CD4-positive, alpha-beta T cell treated with Interferon gamma for 1 hour (primary cell): ENCODE results near the gene GPR32.
"Not testable (repeated sequence)": the region's sequence is repeated elsewhere in the genome, so short reads cannot be mapped to it uniquely, and the experiment has no call there.

Source experiments
- DNase-seq: peaks from one replicate; pipeline ENCODE4 v3.0.0-alpha.2; 2020

GPR32 gene

DNA sequence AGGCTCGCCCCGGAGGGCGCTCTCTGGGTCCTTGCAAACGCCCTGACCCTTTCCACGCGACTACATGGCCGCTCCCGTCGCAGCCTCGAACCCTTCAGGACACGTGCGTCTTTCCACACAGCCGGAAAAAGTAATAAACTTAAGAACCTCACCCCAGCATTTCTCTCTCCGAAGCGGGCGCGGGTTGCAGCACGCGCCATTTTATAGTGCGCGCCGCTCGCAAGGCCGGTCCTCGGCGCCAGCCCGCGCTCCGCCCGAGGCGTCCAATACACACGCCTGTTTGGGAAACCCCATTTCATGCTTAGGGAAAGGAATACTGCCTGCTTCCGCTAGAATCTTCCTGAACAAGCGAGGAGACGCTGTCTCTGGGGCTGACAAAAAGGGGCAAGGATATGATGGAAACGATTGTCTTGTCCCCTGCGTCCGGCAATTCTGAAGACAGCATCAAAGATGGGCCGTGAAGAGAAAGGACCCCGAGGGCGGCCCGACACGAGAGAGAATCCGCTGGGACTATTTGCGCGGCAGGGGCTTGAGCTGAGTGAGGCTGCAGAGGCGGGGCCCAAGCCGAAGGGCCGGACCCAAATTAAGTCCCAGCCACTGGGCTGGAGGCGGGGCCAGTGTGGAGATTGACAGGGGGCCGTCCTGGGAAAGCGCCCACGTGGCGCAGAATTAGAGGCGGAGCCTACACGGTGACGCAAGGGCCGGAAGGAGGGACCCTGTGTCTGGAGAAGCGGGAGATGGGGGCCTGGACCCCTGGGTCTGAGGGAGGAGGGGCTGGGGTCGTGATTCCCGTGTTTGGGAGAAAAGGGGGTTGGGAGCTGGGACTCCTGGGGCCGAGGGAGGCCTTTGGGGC, 34.4 kb downstream of the GPR32 start:
- DNase-seq: peak; percentile 99

DNA sequence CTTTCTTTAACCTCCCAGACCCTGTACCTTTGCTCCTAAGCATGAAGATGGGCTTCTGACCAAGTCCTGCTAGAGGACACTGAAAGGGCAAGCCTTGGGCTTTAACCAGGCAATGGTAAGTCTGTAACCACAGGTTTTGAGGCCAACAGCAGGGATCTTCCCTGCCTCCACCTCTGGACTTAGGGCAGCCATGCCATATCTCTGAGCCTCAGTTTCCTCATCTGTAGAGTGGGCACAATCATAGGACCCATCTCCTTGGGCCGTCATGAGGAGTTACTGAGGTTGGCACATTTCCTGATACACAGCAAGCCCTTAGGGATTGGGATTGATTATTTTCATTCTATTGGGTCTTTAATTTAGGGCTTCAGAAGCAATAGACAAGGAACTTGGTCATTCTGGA, 38.6 kb downstream of the GPR32 start:
- DNase-seq: no peak

DNA sequence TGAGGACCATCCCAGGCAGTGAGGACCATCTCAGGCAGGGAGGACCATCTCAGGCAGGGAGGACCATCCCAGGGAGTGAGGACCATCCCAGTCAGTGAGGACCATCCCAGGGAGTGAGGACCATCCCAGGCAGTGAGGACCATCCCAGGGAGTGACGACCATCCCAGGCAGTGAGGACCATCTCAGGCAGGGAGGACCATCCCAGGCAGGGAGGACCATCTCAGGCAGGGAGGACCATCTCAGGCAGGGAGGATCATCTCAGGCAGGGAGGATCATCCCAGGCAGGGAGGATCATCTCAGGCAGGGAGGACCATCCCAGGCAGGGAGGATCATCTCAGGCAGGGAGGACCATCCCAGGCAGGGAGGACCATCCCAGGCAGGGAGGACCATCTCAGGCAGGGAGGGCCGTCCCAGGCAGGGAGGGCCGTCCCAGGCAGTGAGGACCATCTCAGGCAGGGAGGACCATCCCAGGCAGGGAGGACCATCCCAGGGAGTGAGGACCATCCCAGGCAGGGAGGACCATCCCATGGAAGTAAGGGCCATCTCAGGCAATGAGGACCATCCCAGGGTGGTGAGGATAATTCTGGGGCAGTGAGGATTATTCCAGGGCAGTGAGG, 41.5 kb downstream of the GPR32 start:
- DNase-seq: not testable (repeated sequence)

DNA sequence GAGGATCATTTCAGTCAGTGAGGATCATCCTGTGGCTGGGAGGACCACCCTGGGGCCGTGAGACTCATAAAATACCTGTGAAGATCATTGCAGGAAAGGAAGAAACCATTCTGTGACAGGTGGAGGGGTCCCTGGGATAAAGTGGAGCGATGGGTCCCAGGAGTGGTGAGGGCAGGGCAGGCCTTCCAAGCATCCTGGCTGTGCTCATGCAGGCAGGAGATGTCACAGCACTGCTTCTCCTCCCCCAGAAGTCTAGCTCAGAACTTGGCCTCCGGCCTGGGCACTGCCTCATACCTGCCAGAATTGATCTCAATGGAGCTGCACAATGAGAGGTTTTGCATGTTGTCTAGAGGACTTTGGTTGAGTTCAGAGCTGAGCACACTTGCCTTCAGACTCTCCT, 42.2 kb downstream of the GPR32 start:
- DNase-seq: no peak

DNA sequence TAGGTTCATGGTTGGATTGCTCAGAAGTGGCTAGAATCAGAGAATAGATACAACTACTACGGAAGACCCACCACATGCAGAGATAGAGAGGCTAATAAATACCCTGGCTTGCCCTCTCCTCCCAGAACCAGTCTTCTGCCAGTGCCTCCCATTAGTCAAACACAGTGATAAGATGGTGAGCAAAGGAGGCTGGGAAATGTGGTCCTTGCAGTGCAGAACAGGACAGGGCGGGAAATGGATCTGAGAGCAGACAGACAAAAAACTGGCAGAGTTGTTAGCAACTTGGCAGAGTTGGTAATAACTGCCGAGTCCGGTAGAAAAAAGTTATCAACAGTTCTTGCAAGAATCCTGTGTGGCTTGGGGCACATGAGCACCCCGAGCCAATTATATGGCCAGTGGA, 44.6 kb downstream of the GPR32 start:
- no peak for DNase-seq

DNA sequence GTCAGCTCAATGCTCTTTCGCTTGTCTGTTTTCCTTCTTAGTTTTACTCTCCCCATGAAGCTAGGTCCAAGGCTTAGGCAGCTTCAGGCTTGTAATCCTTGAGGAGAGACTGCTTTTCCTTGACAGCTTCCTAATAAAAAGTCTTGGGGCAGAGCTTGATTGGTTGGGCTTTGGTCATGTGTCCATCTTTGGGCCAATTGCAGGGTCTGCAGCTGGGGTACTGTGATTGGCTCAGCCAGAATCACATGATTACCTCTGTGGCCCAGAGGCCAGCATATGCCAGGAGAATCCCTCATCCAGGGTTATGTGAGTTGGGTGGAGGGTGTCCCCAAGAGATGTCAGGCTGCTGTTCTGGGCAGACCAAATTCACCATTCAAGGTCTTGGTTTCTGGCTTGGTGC, 45.2 kb downstream of the GPR32 start:
- no peak for DNase-seq

DNA sequence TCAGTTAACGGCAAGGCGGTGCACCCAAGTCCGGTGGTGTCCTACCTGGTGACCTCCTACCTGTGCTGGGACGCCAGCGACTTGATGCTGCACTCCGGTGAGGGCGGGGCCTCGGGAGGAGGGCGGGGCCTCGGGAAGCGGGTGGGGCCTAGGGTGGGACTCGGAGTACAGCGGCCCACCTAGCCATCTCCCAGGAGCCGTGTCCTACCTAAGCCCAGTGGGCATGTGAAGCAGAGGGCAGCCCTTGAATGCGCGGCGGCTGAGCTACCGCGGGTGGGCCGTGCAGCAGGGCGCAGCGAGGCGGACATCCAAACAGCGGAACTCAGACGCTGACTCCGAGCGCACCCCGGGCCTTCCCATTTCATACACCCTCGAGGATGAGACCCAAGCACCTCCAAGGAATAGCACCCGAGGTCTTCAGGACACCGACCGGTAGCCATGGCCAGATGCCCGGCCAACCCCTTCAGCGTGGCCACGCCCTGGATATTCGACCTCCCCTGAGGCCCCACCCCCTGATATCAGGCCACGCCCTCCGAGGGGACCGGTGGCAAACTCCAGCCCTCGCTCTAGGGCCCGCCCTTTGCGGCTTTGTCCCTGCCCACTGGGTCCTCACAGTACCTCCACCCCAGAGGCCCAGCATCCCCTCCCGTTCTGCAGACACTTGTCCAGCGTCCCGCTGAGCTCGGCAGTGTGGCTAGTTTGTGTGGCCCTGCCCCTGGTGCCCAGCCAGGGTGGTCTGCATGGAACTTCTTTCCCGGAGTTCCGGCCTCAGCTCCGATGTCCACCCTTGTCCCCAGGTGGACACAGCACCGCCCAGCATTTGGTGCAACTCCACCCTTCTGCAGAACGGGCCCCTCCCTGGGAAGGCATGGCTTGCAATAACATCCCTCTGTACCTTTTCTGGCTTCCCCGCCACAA, 47.9 kb downstream of the GPR32 start:
- peak; percentile 48 for DNase-seq

DNA sequence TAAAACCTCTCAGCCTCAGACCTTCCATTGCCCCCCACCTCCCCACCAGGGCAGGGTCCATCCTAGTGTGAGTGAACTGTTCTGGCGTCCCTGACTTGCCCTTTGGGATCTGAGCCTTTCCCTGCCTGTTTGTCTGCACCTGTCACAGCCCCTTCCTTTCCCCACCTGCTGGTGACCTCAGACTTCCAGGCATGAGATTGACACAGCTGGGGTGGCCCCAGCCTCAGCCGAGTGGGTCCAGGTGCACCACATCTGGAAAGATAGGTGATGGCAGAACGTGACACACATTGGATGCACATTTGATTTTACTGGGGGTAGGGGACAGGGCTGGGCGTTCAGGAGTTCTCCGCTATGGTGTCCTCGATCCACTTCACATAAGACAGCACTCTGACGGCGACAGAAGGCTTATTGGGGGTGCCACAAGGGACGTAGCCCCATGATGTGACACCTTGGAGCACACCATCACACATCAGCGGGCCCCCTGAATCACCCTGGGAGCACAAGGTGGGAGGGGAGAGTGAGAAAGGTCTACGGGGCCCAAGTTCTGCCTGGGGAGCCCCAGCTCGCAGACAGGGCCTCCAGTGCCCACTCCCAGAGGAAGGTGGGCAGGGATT, 48.7 kb downstream of the GPR32 start:
- DNase-seq: no peak

DNA sequence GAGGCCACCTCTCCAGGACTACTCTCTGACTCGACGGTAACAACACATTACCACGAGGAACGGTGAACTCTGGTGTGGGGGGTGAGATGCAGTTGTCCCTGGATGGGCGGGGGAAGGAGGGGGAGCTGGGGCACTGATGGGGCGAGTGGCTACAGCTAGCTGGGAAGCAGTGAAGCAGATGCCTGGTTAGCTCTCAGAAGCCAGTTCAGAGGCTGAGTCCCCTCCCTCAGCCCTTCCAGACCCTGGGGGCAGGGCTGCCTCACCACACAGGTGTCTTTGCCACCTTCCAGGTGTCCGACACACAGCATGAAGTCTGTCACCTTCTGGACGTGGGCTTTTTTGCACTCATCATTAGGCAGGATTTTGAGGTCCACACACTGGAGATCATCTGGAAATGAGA, 49.4 kb downstream of the GPR32 start:
- DNase-seq: no peak

DNA sequence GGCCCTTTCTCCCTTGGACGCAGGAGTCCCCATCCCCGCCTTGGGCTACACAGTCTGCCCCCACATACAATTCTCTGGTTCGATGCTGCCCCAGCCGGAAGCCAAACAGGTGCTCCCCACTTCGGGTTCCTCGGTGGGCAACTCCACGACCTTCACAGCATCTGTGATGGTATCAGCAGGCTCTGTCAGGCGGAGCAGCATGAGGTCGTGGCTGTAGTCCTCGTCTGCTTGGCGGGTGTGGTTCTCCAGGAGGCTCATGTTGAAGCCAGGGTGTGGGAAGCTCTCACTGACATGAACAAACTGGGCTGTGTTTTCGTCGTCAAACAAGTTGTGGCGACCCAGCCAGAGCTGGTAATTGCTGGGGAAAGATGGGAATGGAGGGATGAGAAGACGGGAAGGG, 49.8 kb downstream of the GPR32 start:
- DNase-seq: no peak

DNA sequence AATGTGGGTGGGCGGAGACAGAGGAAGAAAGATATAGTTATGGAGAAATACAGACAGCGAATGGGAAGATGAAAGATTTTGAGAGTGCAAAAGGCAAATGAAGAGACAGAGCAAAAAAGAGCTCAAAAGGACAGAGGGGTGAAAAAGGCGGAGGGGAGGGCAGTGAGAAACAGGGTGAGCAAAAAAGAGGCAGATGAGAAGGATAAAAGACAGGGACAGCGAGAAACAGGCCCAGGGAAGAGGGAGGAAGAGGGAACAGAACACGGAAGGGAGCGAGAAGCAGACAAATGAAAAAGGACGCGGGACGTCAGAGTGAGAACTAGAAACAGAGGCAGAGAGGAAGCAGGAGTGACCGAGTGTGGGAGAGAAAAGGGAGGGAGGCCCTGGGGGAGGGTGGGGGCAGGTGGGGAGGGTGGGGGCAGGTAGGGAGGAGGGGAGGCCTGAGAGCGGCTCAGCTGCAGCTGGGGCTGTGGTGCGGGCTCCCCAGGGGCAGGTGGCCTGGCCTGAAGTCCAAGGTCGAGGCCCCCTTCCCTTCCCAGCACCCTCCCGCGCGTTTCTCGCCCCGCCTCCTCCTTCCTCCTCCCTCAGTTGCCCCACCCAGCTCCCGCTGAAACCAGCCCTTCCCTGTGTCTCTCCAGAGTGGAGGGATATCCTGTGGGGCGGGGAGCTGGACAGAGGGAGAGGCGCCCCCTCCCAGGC, 50.4 kb downstream of the GPR32 start:
- DNase-seq: no peak

DNA sequence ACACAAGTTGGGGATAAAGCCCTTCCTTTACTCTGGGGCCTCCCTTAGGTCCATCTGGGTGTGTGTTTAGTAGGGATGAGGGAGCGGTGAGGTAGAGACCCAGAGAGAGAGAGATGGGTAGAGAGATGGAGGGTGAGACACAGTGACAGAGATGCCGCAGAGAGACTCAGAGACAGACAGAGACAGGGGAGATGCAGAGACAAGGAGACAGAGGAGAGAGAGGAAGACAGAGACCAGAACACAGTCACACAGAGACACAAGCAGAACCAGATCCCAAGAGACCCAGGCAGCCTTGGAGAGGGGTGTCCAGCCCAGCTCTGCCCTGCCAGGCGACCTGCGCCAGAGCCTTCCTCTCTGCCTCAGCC, 51.0 kb downstream of the GPR32 start:
- no peak for DNase-seq
